Hematopoietic multipotent progenitor cell (in vitro differentiated cells): ENCODE measurements around the gene CLPTM1L. TPM values are rescaled to one million over a fixed set of nuclear protein-coding genes. Genes with fewer than 3 reads are reported as not detected.
"Not testable (repeated sequence)": the region's sequence is repeated elsewhere in the genome, so short reads cannot be mapped to it uniquely, and the experiment has no call there.

ENCODE experiments used
- DNase-seq, 3 donors: peaks; one replicate each; pipeline ENCODE4 v3.0.0-alpha.2; 2011 to 2015; ENCODE audit warnings: low read depth in 2 of 3, low spot score in 2 of 3
- total RNA-seq: library from RNA; depleted of rRNA; stranded (reverse); fragments of >200 nt; gene quantifications from one replicate; pipeline ENCODE4 v1.2.3, GENCODE V29; 2012

CLPTM1L gene
- total RNA-seq, 1 donor: 130 TPM

DNA sequence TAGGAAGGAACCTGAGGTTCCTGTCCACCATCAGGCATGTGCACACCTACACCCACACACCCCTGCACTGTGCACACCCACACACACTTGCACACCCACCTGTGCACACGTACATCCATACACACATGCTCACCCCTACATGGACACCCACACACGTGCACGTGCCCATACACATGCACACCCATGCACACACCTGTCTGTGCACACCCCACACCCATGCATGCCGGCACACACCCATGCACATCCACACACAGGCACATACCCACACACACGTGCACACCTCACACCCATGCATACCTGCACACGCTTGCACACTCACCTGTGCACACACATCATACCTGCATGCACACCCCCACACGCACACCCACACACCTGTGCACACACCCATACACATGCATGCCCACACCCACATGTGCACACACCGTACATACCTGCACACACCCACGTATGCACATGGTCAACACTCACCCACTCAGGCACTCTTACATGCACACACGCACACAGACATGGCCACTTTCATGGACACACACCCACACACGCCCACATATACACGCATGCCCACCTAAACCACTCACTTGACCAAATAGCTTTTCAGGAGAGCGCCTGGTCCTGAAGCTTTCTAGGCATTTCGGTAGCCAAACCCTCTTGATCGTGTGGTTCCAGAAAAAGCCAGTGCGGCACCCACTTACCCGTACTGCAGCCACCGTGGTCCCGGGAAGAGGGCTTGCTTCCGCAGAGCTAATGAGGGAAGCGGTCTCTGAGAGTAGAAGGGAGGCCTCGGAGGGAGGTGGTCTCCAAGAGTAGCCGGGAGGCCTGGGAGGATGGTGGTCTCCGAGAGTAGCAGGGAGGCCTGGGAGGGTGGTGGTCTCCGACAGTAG, 36.7 kb upstream of the CLPTM1L start:
- DNase-seq: no peak

DNA sequence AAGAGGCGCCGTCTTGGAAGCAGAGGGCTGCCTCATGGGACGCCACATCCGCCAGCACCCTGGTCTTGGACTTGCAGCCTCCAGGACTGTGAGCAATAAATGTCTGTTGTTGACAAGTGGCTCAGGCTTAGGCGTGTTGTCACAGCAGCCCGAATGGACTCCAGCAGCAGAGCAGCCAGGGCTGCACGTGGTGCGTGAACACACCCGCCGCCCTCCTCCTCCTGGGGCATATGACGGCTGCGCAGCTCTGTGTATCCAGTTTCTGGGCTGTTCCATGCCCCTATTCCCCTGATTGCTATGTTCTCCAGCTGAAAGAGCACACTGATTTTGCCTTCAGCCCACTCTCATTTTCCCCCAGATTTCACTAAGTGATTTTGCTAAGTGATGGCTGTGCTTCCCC, 36.0 kb upstream of the CLPTM1L start:
- DNase-seq: no peak

DNA sequence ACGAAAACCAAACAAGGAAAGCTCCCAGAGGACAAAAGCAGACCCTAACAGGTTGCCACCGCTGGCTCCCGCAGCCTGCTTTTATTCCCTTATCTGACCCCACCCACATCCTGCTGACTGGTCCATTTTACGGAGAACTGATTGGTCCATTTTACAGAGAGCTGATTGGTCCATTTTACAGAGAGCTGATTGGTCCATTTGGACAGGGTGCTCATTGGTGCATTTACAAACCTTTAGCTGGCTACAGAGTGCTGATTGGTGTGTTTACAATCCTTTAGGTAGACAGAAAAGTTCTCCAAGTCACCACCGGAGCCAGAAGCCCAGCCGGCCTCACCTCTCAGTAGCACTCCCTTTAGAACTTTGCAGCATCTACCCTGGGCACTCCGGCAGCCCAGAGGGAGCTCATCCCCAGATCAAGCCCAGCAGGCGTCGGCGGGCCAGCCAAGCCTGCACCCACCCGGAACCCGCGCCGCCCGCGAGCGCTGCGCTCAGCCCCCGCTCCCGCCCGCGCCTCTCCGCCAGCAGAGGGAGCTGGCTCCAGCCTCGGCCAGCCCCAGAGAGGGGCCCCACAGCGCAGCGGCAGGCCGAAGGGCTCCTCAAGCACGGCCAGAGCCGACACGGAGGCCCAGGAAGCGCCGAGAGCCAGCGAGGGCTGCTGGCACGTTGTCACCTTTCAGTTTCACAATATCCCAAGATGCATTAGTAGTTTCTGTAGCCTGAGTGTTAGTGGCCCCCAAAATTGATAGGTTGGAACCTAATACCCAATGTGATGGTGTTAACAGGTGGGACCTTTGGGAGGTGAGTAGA, 35.3 kb upstream of the CLPTM1L start:
- DNase-seq: peak; percentile 35 to 68 (median 57)

DNA sequence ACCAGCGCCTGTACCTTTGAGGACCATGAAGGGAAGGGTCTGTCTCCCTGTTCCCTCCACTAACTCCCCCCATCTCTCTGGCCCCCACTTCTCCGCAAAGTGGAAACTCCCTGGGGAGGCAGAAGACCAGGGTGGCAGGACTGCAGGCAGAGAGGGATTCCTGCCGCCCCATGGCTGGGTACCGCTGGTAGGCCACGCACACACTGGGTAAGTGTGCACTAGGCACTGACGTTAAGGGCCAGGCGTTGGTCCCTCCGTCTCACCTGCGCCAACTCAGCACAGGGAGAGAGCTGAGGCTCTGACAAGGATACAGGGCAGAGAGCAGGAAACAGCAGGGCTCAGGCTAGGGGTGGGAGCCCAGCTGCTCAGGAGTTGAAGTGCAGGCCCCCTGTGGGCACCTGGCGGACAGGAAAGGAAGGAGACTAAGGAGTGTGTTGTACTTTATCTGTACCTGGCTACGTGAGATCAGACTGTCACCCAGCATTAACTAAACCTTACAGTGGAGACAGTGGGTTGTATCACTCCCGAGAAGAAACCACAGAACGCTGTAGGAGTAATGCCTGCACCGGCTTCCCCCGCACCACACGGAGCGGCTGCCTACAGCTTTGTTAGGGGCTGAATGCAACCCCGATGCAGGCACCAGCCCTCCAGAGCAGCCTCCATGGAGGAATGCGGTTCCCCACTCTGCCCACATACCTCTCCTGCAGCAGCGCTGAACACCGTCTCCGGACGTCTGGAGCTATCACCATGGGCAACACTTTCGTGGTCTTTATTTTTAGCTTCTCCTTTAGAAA, 34.2 kb upstream of the CLPTM1L start:
- DNase-seq: no peak

DNA sequence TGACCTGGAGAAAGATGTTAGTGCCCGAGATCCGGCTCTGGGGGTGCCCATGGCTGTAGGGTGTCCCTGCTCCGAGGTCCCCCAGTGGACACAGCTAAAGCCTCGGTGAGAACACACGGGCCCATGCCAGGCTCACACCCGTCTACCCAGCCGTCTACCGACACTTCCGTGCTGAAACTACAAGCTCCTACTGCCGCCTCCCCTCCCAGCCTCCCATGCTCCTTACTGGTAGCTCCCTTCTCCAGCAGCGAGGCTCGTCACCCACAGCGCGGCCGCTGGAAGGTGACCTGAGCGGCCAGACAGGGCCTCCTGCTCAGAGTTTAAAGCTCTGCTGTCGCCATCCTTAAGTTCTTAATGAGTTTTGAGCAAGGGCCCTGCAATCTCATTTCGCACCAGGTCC, 33.2 kb upstream of the CLPTM1L start:
- DNase-seq: no peak

DNA sequence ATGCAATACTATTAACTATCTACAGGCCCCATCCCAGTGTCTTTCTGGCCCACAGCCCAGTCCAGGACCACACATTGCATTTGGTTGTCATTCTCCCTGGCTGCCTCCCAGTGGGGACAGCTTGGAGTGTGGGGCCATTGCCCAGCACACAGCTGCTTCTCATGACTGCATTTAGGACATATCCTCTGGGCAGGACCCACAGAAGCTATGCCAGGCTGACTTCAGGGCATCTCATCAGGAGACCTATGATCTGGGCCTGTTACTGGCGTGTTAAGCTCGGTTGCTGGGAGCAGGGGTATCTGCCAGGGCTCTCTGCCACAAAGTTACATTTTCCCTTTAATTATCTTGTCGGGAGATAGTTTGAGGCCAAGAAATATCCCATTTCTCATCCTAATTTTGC, 32.1 kb upstream of the CLPTM1L start:
- no peak for DNase-seq

DNA sequence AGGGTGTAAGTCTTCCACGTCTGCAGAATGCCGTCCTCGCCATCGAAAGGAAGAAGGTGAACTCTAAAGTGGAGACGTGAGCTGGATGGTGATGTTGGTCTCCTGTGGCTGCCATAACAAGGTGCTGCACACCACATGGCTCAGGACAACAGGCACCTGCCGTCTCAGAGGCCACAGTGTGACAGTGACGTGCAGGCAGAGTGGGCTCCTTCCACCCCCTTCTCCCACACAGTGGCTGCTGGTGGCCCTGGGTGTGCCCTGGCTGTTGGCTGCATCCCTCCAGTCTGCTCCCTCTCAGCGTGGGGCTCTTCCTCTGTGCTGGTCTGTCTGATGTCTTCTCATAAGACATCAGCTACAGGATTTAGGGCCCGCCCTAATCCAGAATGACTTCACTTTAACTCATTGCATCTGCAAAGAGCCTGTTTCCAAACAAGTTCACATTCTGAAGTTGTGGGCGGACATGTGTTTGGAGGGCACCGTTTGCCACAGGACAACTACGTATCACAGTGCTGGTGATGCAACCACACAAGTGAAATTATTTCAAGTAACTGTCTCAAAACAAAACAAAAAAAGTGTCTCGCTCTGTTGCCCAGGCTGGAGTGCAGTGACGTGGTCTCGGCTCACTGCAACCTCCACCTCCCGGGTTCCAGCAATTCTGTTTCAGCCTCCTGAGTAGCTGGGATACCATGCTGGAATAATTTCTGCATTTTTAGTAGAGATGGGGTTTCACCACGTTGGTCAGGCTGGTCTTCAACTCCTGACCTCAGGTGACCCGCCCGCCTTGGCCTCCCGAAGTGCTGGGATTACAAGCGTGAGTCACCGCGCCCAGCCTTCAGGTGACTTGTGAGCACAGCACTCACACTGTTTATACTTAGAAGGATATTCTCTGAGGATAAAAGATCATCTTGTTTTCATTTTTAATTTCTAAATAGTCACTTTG, 31.2 kb upstream of the CLPTM1L start:
- DNase-seq: no peak

DNA sequence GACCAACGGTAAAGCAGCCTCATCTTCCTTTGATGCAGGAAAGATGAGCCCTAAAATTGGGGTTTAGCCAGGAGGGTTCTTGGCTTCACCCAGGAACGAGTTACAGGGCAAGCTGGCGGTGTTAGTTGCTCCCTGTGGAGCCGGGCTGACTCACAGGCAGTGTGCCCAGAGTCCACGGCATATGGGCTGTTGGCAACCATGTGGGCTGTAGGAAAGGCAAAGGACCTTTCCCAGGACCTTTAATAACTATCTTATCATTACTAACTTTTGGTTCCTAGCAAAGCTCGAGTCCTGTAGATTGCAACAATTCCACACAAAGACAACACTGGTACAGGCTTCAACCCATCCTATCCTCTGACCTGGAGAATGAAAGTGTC, 29.8 kb upstream of the CLPTM1L start:
- no peak for DNase-seq

DNA sequence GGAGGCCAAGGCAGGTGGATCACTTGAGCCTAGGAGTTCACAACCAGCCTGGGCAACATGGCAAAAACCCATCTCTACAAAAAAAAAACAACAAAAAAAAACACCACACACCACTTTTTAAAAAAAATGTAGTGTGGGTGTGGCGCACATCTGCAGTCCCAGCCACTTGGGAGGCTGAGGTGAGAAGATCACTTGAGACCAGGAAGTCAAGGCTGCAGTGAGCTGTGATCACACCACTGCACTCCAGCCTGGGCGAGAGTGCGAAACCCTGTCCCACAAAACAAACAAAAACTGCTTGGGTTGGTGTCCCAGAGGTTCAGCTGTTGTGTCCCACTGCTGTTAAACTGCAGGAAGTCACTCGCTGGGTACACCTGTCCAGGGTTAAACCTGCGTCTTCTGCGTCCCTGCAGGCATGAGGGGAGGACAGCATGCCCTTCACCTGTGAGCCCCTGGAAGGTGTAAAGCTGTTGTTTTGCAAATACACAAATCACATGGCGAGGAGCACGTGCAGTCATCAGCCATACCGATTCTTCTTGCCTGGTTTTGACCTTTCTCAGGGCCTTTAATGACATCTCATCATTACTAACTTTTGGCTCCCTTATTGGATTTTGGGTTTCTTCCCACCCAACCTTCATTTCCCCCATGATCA, 29.3 kb upstream of the CLPTM1L start:
- DNase-seq: no peak

DNA sequence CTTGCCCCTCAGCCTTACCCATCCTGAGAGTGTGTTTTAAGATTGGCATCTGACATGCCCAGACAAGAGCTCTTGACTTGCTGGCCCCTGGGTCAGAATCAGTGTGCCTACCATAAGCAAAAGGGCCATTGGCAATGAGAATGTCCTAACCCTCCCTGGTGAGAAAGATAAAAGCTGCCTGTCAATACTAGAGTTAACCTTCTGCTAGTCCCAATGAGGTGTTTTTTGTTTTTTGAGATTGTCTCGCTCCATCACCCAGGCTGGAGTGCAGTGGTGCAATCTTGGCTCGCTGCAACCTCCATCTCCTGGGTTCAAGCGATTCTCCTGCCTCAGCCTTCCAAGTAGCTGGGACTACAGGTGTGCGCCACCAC, 27.1 kb upstream of the CLPTM1L start:
- not testable (repeated sequence) for DNase-seq

DNA sequence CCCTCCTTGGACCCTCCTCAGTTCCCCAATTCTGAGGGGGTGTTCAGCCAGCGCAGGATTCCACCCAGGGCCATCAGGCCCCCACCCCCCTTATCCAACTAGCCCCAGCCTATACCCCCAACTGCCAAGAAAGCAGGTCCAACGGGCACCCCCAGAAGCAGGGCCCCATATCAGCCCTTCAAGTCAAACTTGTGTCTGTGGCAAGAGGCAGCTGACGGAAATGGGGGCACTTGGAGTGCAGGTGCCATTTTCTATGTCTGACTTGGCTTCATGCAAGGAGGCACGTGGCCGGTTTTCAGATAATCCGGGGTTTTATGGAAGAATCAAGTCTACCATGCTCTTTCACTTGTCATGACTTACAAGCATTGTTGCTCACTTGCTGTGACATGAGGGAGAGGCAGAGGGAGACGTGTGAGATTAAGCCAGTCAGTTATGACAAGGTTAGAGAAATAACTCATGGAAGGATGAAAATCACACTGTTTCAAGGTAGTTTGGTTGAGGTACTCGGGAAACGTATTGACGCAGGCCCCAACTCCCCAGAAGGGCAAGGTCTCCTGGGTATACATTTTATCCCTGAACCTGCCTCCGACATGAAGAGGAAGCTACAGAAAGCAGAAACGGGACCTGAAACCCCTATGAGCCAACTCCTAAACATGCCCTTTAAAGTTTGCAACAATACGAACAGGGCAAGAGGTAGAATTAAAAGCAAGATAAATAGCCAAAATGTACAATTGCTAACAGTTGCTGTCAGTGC, 26.5 kb upstream of the CLPTM1L start:
- DNase-seq: no peak

DNA sequence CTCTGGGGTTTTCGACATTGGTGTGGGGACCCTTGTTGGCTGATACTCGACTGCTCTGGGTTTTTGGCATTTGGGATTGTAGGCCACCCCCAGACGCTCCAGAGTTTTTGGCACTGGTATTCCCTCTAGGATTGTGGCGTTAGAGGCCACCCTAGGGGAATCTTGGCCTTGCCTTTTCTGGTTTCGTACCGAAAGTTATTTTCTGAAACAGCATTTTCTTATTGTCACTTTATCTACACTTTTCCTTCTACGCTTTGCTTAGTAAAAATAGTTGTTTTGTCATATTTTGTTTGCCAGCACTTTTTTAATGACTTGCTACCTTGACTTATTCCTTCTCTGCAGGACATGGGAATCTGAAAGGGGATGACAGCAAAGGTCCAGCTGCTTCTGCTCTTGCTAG, 25.1 kb upstream of the CLPTM1L start:
- no peak for DNase-seq

DNA sequence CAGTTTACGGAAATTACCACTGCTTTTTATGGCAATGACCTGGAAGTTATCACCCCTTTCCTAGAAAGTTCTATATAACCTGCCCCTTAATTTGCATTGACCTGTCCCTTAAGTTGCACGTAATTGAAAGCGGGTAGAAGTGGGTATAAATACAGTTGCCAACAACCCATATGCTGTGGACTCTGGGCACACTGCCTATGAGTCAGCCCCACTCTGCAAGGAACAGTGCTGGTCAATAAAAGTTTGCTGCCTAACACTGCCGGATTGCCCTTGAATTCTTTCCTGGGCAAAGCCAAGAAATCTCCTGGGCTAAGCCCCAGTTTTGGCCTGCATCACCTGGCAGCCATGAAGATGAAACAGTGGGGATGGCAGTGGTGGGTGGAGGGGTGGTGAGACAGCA, 23.9 kb upstream of the CLPTM1L start:
- no peak for DNase-seq

DNA sequence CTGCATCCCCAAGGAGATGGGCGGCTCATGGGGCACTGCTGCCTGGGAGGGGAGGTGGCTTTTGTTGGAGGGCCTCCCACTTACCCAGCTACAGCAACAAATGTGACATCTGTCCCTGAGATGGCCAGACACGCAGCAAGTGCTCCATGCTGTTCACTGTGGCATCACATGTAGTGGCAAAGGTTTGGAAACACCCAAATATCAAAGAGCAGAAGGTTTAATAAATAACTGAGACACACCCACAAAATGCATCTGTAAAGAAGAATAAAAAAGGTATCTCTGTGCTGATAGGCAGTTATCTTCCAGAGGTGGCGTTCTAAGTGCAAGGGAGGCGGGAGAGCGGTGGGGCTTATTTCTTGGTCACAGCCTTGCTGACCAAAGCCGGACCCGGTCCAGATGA, 23.3 kb upstream of the CLPTM1L start:
- no peak for DNase-seq

DNA sequence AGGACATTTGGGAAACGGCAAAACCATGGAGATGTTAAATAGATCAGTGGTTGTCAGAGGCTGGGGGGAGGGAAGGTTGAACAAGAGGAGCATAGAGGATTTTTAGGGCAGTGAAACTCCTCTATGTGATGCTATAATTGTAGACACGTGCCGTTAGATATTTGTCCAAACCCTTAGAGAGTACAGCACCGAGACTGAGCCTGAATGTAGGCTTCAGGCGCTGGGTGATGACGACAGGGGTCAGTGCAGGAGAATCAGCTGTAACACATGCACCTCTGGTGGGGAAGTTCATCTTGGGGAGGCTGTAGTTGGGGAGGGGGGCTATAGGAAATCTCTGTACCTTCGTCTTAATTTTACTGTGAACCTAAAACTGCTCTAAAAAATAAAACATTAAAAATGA, 22.2 kb upstream of the CLPTM1L start:
- DNase-seq: no peak

DNA sequence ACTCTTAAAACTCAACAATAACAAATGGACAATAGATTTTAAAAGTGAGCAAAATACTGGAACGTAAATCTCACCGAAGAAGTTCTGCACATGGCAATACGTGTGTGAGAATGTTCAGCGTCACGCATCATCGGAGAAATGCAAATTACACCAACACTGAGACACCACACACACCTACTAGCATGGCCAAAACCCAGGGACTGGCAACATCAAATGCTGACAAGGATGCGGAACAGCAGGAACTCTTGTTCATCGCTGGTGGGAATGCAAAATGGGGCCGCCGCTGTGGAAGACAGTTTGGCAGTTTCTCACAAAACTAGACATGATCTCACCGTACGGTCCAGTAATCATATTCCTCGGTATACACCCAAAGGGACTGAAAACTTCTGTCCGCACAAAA, 21.6 kb upstream of the CLPTM1L start:
- no peak for DNase-seq

DNA sequence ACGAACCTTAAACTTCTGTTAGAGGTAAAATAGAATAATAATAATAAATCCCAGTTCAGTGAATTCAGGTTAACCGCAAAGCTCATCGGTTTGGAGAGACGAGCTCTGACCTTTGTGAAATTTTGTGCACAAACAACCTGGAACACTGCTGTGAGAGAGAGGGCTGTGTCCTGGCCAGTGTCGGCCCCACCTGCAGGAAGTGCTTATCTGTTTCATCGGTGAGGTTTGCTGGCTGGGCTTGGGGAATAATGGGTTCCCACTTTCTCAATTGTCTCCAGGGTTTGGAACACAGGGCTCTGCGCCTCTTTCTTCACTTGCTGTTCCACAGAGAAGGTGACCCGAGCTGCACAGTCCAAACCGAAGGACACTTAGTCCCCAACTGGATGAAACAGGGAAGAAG, 19.3 kb upstream of the CLPTM1L start:
- no peak for DNase-seq

DNA sequence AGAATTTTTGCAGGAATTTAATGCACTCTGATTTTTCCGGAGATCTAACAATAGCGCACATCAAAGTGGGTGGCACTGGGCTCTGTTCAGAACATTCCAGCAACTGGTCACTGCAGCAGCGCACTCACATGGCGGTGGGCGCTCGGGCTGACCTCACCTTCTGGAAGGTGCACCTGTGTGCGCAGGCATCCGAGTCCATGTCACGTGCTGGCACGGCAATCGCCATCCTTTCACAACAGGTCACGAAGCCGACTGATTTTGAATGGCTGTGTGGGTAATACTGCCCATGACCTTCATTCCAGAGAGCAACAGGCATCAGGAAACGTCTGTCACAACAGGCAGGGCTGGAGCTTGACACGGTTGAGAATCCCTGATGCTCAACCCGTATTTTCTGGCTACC, 18.7 kb upstream of the CLPTM1L start:
- DNase-seq: no peak

DNA sequence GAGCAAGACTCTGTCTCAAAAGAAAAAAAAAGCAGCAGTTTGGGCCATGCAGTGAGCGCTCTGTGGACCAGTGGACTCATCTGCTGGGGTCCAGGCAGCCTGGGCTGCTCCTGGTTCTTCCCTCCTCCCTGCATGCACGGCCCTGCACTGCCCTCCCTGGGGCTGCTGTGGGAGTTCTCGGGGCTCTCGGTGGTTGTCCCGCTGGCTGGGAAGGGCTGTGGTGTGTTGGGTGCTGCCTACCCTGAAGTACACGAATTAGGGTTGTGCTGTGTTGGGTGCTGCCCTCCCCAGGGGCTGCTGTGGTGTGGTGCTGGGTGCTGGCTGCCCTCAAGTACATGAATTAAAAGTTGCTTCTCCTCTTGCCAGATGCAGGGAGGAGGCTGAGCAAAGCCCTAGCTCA, 18.3 kb upstream of the CLPTM1L start:
- no peak for DNase-seq
